ENCODE data around the gene TRIM64. TPM values are rescaled to one million over a fixed set of nuclear protein-coding genes. Genes with fewer than 3 reads are reported as not detected.
"Not testable (repeated sequence)": the region's sequence is repeated elsewhere in the genome, so short reads cannot be mapped to it uniquely, and the experiment has no call there.

Gene TRIM64
- not detected for total RNA-seq

GRCh38 chr11:89965737-89966136 lies at the start of gene TRIM64:
TSS of gene TRIM64 (plus strand) at chr11:89966037. CDS start at chr11:89968504, 2,467 bp downstream.
- DNase-seq (ENCODE audit: low read depth in 2 of 3, low spot score in 2 of 3), result not testable (repeated sequence)

- DNase-seq (ENCODE audit: low read depth in 2 of 3, low spot score in 2 of 3), result no peak
Observed at GRCh38 chr11:89922195-89922660, 43.6 kb upstream of the TRIM64 start, which contains the start of gene TRIM49D1. TSS of gene TRIM49D1 (minus strand) at chr11:89922245. CDS start at chr11:89917710, 4,535 bp downstream.

- not testable (repeated sequence) for DNase-seq (ENCODE audit: low read depth in 2 of 3, low spot score in 2 of 3)
Observed at GRCh38 chr11:89923764-89924163, 42.1 kb upstream of the TRIM64 start, which contains the start of gene TRIM49D2. TSS of gene TRIM49D2 (plus strand) at chr11:89924064. CDS start at chr11:89926762, 2,698 bp downstream.

- not testable (repeated sequence) for DNase-seq (ENCODE audit: low read depth in 2 of 3, low spot score in 2 of 3)
Observed at GRCh38 chr11:89960833-89961232, 5.0 kb upstream of the TRIM64 start.

Small RNA genes lying within 50 kb of the gene (small RNA-seq; reads per million reads assigned to genes)
- gene AP004607.1, result not detected

Other genes starting within 250 kb of the TRIM64 start
- gene TRIM49, start 157.5 kb upstream of the TRIM64 start, total RNA-seq, result under 0.01 TPM
- gene TRIM64B, start 87.5 kb upstream of the TRIM64 start, total RNA-seq, result not detected
- not detected for gene TRIM49D1, start 43.8 kb upstream of the TRIM64 start, total RNA-seq
- not detected for gene TRIM49D2, start 42.0 kb upstream of the TRIM64 start, total RNA-seq
- not detected for gene TRIM49C, start 65.1 kb downstream of the TRIM64 start, total RNA-seq
- gene UBTFL1, start 119.9 kb downstream of the TRIM64 start, total RNA-seq, result not detected
- 0.81 TPM for gene NAALAD2, start 168.6 kb downstream of the TRIM64 start, total RNA-seq

All from hematopoietic multipotent progenitor cell (in vitro differentiated cells).